ENCODE measurements around the gene COX7A1.
A peak's percentile ranks its signal among the peaks of the same experiment; 100 is the strongest.

- TF ChIP-seq, protein P1, sequence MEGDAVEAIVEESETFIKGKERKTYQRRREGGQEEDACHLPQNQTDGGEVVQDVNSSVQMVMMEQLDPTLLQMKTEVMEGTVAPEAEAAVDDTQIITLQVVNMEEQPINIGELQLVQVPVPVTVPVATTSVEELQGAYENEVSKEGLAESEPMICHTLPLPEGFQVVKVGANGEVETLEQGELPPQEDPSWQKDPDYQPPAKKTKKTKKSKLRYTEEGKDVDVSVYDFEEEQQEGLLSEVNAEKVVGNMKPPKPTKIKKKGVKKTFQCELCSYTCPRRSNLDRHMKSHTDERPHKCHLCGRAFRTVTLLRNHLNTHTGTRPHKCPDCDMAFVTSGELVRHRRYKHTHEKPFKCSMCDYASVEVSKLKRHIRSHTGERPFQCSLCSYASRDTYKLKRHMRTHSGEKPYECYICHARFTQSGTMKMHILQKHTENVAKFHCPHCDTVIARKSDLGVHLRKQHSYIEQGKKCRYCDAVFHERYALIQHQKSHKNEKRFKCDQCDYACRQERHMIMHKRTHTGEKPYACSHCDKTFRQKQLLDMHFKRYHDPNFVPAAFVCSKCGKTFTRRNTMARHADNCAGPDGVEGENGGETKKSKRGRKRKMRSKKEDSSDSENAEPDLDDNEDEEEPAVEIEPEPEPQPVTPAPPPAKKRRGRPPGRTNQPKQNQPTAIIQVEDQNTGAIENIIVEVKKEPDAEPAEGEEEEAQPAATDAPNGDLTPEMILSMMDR (IDR thresholded peaks at IDR 0.05; ENCODE audit: low read depth, low read length) = no peak
- TF ChIP-seq POLR2A (IDR thresholded peaks at IDR 0.05; ENCODE audit: extremely low read depth, insufficient read length) = peak; percentile 10
- TF ChIP-seq MAX (IDR thresholded peaks at IDR 0.05; ENCODE audit: low read depth, low read length) = no peak
These were observed 11.0 kb downstream of the COX7A1 start for GRCh38 chr19:36141039-36141927.
